ENCODE results near the gene PPP1R12C.

The PPP1R12C gene

GRCh38 chr19:55092423-55093318 lies 24.8 kb downstream of the PPP1R12C start:
- no peak overlapping the region for H3K4me3 ChIP-seq (replicated peaks; ENCODE audit: low read depth, low read length)
- no peak for TF ChIP-seq CTCF (IDR thresholded peaks at IDR 0.05; ENCODE audit: low read depth, low read length, missing control alignments)
- DNase-seq (ENCODE audit: extremely low read depth, low read depth), result no peak

- H3K4me3 ChIP-seq (replicated peaks; ENCODE audit: low read depth, low read length), result no peak overlapping the region
- no peak for TF ChIP-seq CTCF (IDR thresholded peaks at IDR 0.05; ENCODE audit: low read depth, low read length, missing control alignments)
- no peak for DNase-seq (ENCODE audit: extremely low read depth, low read depth)
Measured at GRCh38 chr19:55091955-55092354, 25.5 kb downstream of the PPP1R12C start.

GRCh38 chr19:55091126-55091910 lies 26.1 kb downstream of the PPP1R12C start:
- no peak for TF ChIP-seq CTCF (IDR thresholded peaks at IDR 0.05; ENCODE audit: low read depth, low read length, missing control alignments)
- no peak overlapping the region for H3K4me3 ChIP-seq (replicated peaks; ENCODE audit: low read depth, low read length)
- no peak for DNase-seq (ENCODE audit: extremely low read depth, low read depth)

- no peak overlapping the region for H3K4me3 ChIP-seq (replicated peaks; ENCODE audit: low read depth, low read length)
- TF ChIP-seq CTCF (IDR thresholded peaks at IDR 0.05; ENCODE audit: low read depth, low read length, missing control alignments), result no peak
- DNase-seq (ENCODE audit: extremely low read depth, low read depth), result no peak
Measured at GRCh38 chr19:55090564-55090963, 26.9 kb downstream of the PPP1R12C start.

- TF ChIP-seq CTCF (IDR thresholded peaks at IDR 0.05; ENCODE audit: low read depth, low read length, missing control alignments), result no peak
- DNase-seq (ENCODE audit: extremely low read depth, low read depth), result no peak
- no peak overlapping the region for H3K4me3 ChIP-seq (replicated peaks; ENCODE audit: low read depth, low read length)
Measured at GRCh38 chr19:55089342-55089944, 28.0 kb downstream of the PPP1R12C start.

- DNase-seq (ENCODE audit: extremely low read depth, low read depth), result no peak
- no peak overlapping the region for H3K4me3 ChIP-seq (replicated peaks; ENCODE audit: low read depth, low read length)
- TF ChIP-seq CTCF (IDR thresholded peaks at IDR 0.05; ENCODE audit: low read depth, low read length, missing control alignments), result peak; percentile 61
Measured at GRCh38 chr19:55088543-55089341, 28.7 kb downstream of the PPP1R12C start.
